Thymus (tissue), 11 donors: ENCODE measurements around the gene FASTKD2. TPM values are rescaled to one million over a fixed set of nuclear protein-coding genes. Genes with fewer than 3 reads are reported as not detected.

Source experiments
- DNase-seq, 9 donors: peaks; one replicate each; pipeline ENCODE4 v3.0.0-alpha.2; 2013; ENCODE audit warnings: low spot score in 9 of 9, low read depth in 6 of 9, missing footprints in 1 of 9
- H3K27ac ChIP-seq, 2 donors: one replicate each; pipeline ENCODE4 v1.5.1; 2013; ENCODE audit warnings: control low read depth in 1 of 2, low read depth in 1 of 2, low read length in 1 of 2, mild to moderate bottlenecking in 1 of 2, moderate library complexity in 1 of 2
- H3K27me3 ChIP-seq, 2 donors: one replicate each; pipeline ENCODE4 v1.5.1; 2013; ENCODE audit warnings: low read length in 1 of 2; ENCODE audit not compliant: control insufficient read depth in 2 of 2, insufficient read depth in 1 of 2
- H3K36me3 ChIP-seq, 2 donors: one replicate each; pipeline ENCODE4 v1.5.1; 2013; ENCODE audit warnings: low read length in 1 of 2, mild to moderate bottlenecking in 1 of 2, moderate library complexity in 1 of 2; ENCODE audit not compliant: control insufficient read depth in 2 of 2, insufficient read depth in 2 of 2
- H3K4me1 ChIP-seq, 2 donors: one replicate each; pipeline ENCODE4 v1.5.1; 2013; ENCODE audit warnings: low read length in 2 of 2; ENCODE audit not compliant: control insufficient read depth in 2 of 2, insufficient read depth in 2 of 2
- H3K4me3 ChIP-seq, 2 donors: one replicate each; pipeline ENCODE4 v1.5.1; 2013; ENCODE audit warnings: low read length in 2 of 2, control low read depth in 1 of 2, mild to moderate bottlenecking in 1 of 2
- H3K9me3 ChIP-seq, 2 donors: one replicate each; pipeline ENCODE4 v1.5.1; 2013; ENCODE audit warnings: low read length in 1 of 2, mild to moderate bottlenecking in 1 of 2; ENCODE audit not compliant: control insufficient read depth in 2 of 2, insufficient read depth in 1 of 2
- WGBS: extraction: QIAGEN DNeasy Blood & Tissue Kit; methylation state at CpG from one replicate; pipeline ENCODE4 v1.1.7; 2013; 5-methylcytosine and 5-hydroxymethylcytosine counted together
- polyA plus RNA-seq: library from polyadenylated mRNA; stranded (reverse); fragments of 200-250 nt; gene quantifications from one replicate; pipeline ENCODE4 v1.2.3, GENCODE V29; 2013
- total RNA-seq: library from RNA; stranded (reverse); fragments of 120-200 nt; gene quantifications from one replicate; pipeline ENCODE4 v1.2.4, GENCODE V29; 2013
- donor health status: healthy.

FASTKD2 gene
- total and polyA plus RNA-seq, 2 donors = 12.9 to 26.8 TPM

GRCh38 chr2:206838690-206839089, 73.3 kb downstream of the FASTKD2 start:
- DNase-seq = no peak
- H3K36me3 ChIP-seq = no peaks in the 10 kb centered on the region
- no peak overlapping the region for H3K27ac ChIP-seq
- 97% methylated on average over 3 of the region's 3 CpGs for WGBS
- H3K4me1 ChIP-seq = no peaks in the 10 kb centered on the region
- H3K27me3 ChIP-seq = no peaks in the 10 kb centered on the region
- peaks cover 0 to 3% of the 10 kb centered on the region in 2 donors for H3K9me3 ChIP-seq
- no peak overlapping the region for H3K4me3 ChIP-seq

GRCh38 chr2:206840999-206841398, 75.6 kb downstream of the FASTKD2 start:
- no peak for DNase-seq
- no peak overlapping the region for H3K27ac ChIP-seq
- no peaks in the 10 kb centered on the region for H3K36me3 ChIP-seq
- no peak overlapping the region for H3K4me3 ChIP-seq
- H3K4me1 ChIP-seq = no peaks in the 10 kb centered on the region
- 97% methylated on average over 3 of the region's 3 CpGs for WGBS
- H3K9me3 ChIP-seq = no peaks in the 10 kb centered on the region
- H3K27me3 ChIP-seq = no peaks in the 10 kb centered on the region

Other genes with a start within 250 kb of the FASTKD2 start
- not detected for gene FAM237A, start 123.1 kb upstream of the FASTKD2 start, total RNA-seq
- gene FAM237A, start 123.1 kb upstream of the FASTKD2 start, polyA plus RNA-seq = 0.18 TPM
- not detected for gene DYTN, start 47.2 kb upstream of the FASTKD2 start, total RNA-seq
- not detected for gene DYTN, start 47.2 kb upstream of the FASTKD2 start, polyA plus RNA-seq
- 1.2 TPM for gene MDH1B, start 278 bp upstream of the FASTKD2 start, total RNA-seq
- 1.3 TPM for gene MDH1B, start 278 bp upstream of the FASTKD2 start, polyA plus RNA-seq
- 0.19 TPM for gene CPO, start 173.9 kb downstream of the FASTKD2 start, total RNA-seq
- gene CPO, start 173.9 kb downstream of the FASTKD2 start, polyA plus RNA-seq = 0.27 TPM